ENCODE measurements around the gene EPHB1. TPM values are rescaled to one million over a fixed set of nuclear protein-coding genes. Genes with fewer than 3 reads are reported as not detected.

The EPHB1 gene
- total and polyA plus RNA-seq, 12 donors, result 0.07 to 3.4 (median 1.6) TPM

DNA sequence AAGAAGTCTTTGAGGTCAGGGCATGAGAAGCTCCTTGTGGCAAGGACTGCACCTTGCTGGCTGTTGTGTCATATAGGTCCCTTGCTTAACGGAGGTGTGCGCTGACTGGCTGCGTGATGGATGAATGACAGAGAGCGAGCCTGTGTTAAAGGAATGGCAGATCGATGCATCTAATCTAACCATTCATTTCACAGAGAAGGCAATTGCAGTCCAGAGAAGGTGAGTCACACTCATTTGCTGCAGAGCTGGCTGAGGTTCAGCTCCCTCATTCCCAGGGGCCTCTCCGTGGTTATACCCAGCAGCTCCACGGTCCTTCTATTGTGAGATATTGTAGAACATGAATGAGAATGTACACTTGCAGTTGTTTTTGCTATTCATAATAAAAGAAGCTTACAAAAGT is 289.3 kb downstream of the EPHB1 start:
- peaks cover 0 to 5% (median 0%) of the 10 kb centered on the region in 7 donors for H3K27me3 ChIP-seq
- 70 to 73% methylated on average over 7 of the region's 7 CpGs for WGBS, 2 donors
- H3K36me3 ChIP-seq, result no peaks in the 10 kb centered on the region
- H3K4me1 ChIP-seq, result peaks cover 0 to 10% (median 0%) of the 10 kb centered on the region in 9 donors
- TF ChIP-seq, protein P1, sequence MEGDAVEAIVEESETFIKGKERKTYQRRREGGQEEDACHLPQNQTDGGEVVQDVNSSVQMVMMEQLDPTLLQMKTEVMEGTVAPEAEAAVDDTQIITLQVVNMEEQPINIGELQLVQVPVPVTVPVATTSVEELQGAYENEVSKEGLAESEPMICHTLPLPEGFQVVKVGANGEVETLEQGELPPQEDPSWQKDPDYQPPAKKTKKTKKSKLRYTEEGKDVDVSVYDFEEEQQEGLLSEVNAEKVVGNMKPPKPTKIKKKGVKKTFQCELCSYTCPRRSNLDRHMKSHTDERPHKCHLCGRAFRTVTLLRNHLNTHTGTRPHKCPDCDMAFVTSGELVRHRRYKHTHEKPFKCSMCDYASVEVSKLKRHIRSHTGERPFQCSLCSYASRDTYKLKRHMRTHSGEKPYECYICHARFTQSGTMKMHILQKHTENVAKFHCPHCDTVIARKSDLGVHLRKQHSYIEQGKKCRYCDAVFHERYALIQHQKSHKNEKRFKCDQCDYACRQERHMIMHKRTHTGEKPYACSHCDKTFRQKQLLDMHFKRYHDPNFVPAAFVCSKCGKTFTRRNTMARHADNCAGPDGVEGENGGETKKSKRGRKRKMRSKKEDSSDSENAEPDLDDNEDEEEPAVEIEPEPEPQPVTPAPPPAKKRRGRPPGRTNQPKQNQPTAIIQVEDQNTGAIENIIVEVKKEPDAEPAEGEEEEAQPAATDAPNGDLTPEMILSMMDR (IDR thresholded peaks at IDR 0.05), result no peak
- H3K9me3 ChIP-seq, result no peaks in the 10 kb centered on the region
- no peak overlapping the region for H3K4me3 ChIP-seq
- H3K27ac ChIP-seq, result no peak overlapping the region
- intact Hi-C loops (cut with DNase I), result no loop called here
- DNase-seq (no peak), ATAC-seq (no peak)

DNA sequence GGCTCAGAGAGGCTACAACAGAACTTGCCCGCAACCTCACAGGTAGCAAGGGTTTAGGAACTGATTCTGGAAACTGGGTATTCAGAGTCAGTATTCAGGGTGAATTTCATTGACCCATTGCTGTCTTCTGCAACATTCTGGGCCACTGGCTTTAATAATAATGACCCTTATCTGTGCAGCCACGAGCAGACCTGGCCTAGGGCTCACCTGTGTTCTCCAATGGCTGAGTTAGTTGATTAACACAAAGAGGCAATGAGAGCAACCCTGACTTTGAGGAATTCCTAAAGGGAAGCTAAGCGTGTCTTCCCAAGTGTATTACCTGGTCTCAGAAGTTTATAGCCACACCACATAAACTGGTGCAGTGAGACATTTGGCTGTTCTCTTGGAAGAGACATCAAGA is 289.9 kb downstream of the EPHB1 start:
- ATAC-seq (no peak), DNase-seq (no peak)
- WGBS, 2 donors, result 69 to 80% methylated on average over 3 of the region's 3 CpGs
- TF ChIP-seq, protein P1 (IDR thresholded peaks at IDR 0.05), result no peak
- intact Hi-C loops (cut with DNase I), result no loop called here
- Histone ChIP-seq H3K4me3 (no peak overlapping the region), H3K27ac (no peak overlapping the region), H3K4me1 (peaks cover 0 to 10% (median 0%) of the 10 kb centered on the region in 9 donors), H3K36me3 (no peaks in the 10 kb centered on the region), H3K9me3 (no peaks in the 10 kb centered on the region), H3K27me3 (peaks cover 0 to 5% (median 0%) of the 10 kb centered on the region in 7 donors)

DNA sequence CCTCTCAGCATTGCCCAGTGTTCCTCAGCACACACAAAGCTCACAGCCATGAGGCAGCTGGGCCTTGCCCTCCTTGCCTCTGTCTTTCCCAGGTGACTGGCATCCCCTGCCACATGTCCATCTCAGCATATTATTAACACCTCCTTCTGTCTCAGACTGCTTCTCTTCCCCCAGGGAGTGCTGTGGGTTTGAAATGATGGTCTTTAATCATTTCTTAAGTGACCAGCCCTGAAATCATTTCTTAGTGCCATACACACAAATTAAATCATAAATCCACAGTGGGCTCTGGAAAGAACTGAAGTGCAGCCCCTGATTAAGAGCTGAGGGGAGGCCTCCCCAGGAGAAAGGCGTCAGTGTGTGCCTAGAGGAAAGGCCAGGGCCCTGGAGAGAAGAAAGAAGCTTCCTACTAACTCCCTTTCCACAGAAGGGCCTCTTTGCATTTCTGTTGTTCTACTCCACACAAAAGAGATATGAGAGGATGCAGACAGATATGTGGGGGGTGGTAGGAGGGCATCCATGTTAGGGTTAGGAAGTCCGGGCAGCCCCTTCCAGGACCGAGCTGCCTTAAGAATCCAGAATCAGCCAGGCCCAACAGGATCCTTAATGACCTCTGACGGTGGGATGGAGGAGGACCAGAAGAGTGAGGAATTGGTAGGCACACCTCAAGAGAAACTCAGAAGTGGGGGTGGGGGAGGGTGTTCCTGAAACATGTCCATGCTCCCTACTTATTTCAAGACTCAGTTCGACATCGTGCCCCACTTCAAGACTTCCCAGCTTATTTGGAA is 290.8 kb downstream of the EPHB1 start:
- 82 to 88% methylated on average over 6 of the region's 6 CpGs for WGBS, 2 donors
- DNase-seq, result no peak
- no peak overlapping the region for H3K4me3 ChIP-seq

DNA sequence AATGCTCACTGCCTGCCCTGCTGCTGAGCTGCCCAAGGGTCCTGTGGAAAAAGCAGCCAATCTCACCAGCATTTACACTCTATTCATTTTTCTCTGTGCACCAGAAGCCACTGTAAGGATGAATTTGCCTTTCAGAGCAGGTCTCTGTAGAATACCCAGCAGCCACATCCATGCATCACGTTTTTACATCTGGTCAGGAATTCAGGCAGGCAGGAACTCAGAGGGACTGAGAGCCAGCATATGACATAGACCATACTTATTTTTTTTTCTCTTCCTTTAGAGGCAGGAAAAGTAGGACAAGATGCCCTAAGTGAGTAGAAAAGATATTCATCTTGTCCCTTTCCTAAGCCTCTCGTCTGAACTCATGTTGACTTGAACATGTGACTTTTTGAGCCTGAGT is 292.7 kb downstream of the EPHB1 start:
- intact Hi-C loops (cut with DNase I), result no loop called here
- Histone ChIP-seq H3K27me3 (peaks cover 0 to 5% (median 0%) of the 10 kb centered on the region in 7 donors), H3K36me3 (no peaks in the 10 kb centered on the region), H3K9me3 (no peaks in the 10 kb centered on the region), H3K4me1 (no peaks in the 10 kb centered on the region), H3K27ac (no peak overlapping the region), H3K4me3 (no peak overlapping the region)
- WGBS, 2 donors, result 26 to 41% methylated on average over 2 of the region's 2 CpGs
- ATAC-seq (no peak), DNase-seq (no peak)
- TF ChIP-seq, protein P1 (IDR thresholded peaks at IDR 0.05), result no peak

More for the DNA sequence above, 290.8 kb downstream of the EPHB1 start:
- TF ChIP-seq, protein P1 (IDR thresholded peaks at IDR 0.05), result no peak
- ATAC-seq, result no peak
- H3K27me3 ChIP-seq, result peaks cover 0 to 5% (median 0%) of the 10 kb centered on the region in 7 donors
- no peaks in the 10 kb centered on the region for H3K9me3 ChIP-seq
- no peaks in the 10 kb centered on the region for H3K36me3 ChIP-seq
- H3K4me1 ChIP-seq, result peaks cover 0 to 10% (median 0%) of the 10 kb centered on the region in 9 donors
- intact Hi-C loops (cut with DNase I), result no loop called here
- no peak overlapping the region for H3K27ac ChIP-seq

All from heart right ventricle (tissue), 16 donors.